ENCODE measurements around the gene LTBP4. TPM values are rescaled to one million over a fixed set of nuclear protein-coding genes. Genes with fewer than 3 reads are reported as not detected.

Gene LTBP4
- total and polyA plus RNA-seq, 2 donors (not counting 3 experiments of a cell fraction or from before 2014, with no cell fraction given): 25.9 to 38.0 TPM

GRCh38 chr19:40619333-40620160 is 18.4 kb downstream of the LTBP4 start:
- DNase-seq (ENCODE audit: low read depth, low spot score): no peak
- Histone ChIP-seq H4K20me1 (replicated peaks; ENCODE audit: control insufficient read depth, extremely low read depth, insufficient read depth, low read length) (no peaks in the 10 kb centered on the region), H2AFZ (ENCODE audit: low read depth, low read length) (no peak overlapping the region), H3K9ac (replicated peaks; ENCODE audit: extremely low read depth, insufficient read depth, low read length) (no peak overlapping the region), H3K4me3 (replicated peaks in 1 of 3; ENCODE audit: insufficient read depth in 1 of 3, low read depth in 1 of 3, low read length in 3 of 3) (no peak overlapping the region), H3K4me2 (ENCODE audit: insufficient read depth, low read length) (no peak overlapping the region), H3K27me3 (ENCODE audit: control insufficient read depth in 2 of 2, insufficient read depth in 2 of 2, low read length in 2 of 2) (no peaks in the 10 kb centered on the region), H3K27ac (ENCODE audit: insufficient read depth, low read depth, low read length) (no peak overlapping the region), H3K36me3 (ENCODE audit: control insufficient read depth in 2 of 2, extremely low read depth in 1 of 2, insufficient read depth in 2 of 2, low read length in 2 of 2) (no peaks in the 10 kb centered on the region), H3K4me1 (ENCODE audit: control insufficient read depth, extremely low read depth, insufficient read depth, low read length) (peaks cover 4% of the 10 kb centered on the region), H3K9me3 (replicated peaks; ENCODE audit: control insufficient read depth, insufficient read depth, low read length) (no peaks in the 10 kb centered on the region), H3K9me1 (replicated peaks; ENCODE audit: control insufficient read depth, extremely low read depth, insufficient read depth, low read length) (no peaks in the 10 kb centered on the region), H3K79me2 (ENCODE audit: control insufficient read depth, insufficient read depth, low read length) (no peaks in the 10 kb centered on the region)
- intact Hi-C loops (cut with micrococcal nuclease): no loop called here
- CTCF ChIA-PET: interaction anchor here (0.6 to 7.6 kb wide), 4 partner anchors 15 to 768 kb away, joined by 3 to 70 read pairs (median 4); no protein-coding TSS in a partner anchor
- POLR2A ChIA-PET: no interaction called here
- TF ChIP-seq MYC (IDR thresholded peaks at IDR 0.05; ENCODE audit: low read depth, low read length): no peak
- TF ChIP-seq, protein P1, sequence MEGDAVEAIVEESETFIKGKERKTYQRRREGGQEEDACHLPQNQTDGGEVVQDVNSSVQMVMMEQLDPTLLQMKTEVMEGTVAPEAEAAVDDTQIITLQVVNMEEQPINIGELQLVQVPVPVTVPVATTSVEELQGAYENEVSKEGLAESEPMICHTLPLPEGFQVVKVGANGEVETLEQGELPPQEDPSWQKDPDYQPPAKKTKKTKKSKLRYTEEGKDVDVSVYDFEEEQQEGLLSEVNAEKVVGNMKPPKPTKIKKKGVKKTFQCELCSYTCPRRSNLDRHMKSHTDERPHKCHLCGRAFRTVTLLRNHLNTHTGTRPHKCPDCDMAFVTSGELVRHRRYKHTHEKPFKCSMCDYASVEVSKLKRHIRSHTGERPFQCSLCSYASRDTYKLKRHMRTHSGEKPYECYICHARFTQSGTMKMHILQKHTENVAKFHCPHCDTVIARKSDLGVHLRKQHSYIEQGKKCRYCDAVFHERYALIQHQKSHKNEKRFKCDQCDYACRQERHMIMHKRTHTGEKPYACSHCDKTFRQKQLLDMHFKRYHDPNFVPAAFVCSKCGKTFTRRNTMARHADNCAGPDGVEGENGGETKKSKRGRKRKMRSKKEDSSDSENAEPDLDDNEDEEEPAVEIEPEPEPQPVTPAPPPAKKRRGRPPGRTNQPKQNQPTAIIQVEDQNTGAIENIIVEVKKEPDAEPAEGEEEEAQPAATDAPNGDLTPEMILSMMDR (IDR thresholded peaks at IDR 0.05; ENCODE audit: extremely low read depth in 1 of 2, insufficient read depth in 1 of 2, low read depth in 1 of 2, low read length in 2 of 2): no peak
- TF ChIP-seq MAX (IDR thresholded peaks at IDR 0.05; ENCODE audit: insufficient read depth, insufficient read length): no peak
- no peak for TF ChIP-seq POLR2A (IDR thresholded peaks at IDR 0.05; ENCODE audit: low read depth, low read length)
- no peak for TF ChIP-seq JUN (IDR thresholded peaks at IDR 0.05; ENCODE audit: borderline replicate concordance, insufficient read depth, insufficient read length, low read depth)
- TF ChIP-seq FOS (IDR thresholded peaks at IDR 0.05; ENCODE audit: borderline replicate concordance, insufficient read depth, low read length): no peak
- TF ChIP-seq POLR2AphosphoS5 (IDR thresholded peaks at IDR 0.05; ENCODE audit: insufficient read depth, low read depth, low read length): no peak
- no peak for TF ChIP-seq GATA2 (IDR thresholded peaks at IDR 0.05; ENCODE audit: insufficient read depth, insufficient read length, low read depth, low read length)
- TF ChIP-seq EZH2 (IDR thresholded peaks at IDR 0.05; ENCODE audit: borderline replicate concordance, low read depth, low read length, severe bottlenecking): no peak
- no peak for FAIRE-seq
- dilution Hi-C loops (cut with MboI; ENCODE audit: extremely low pct_ligation_motif_present, low sequenced_read_pairs): no loop called here
- no TSS peak for BruUV-seq (replicated peaks)

Data from endothelial cell of umbilical vein (primary cell).